NCI-H2081 (cell line): Measurements from ENCODE around the gene PFDN4.
"Not testable (repeated sequence)": the region's sequence is repeated elsewhere in the genome, so short reads cannot be mapped to it uniquely, and the experiment has no call there.

ENCODE experiments used
- DNase-seq, 2 experiments: peaks; one replicate each; lab custom pipeline; 2025; lab: John Stamatoyannopoulos, UW

The PFDN4 gene

GRCh38 chr20:54224642-54225041 is 16.8 kb downstream of the PFDN4 start:
- not testable (repeated sequence) for DNase-seq

GRCh38 chr20:54227241-54227640 is 19.4 kb downstream of the PFDN4 start:
- DNase-seq = no peak

GRCh38 chr20:54227751-54228150 is 19.9 kb downstream of the PFDN4 start:
- no peak for DNase-seq

- no peak for DNase-seq
Measured at GRCh38 chr20:54228841-54229240, 21.0 kb downstream of the PFDN4 start.

- DNase-seq = no peak
Measured at GRCh38 chr20:54229566-54230160, 21.8 kb downstream of the PFDN4 start.

GRCh38 chr20:54231036-54231435 is 23.1 kb downstream of the PFDN4 start:
- DNase-seq = no peak

- no peak for DNase-seq
Measured at GRCh38 chr20:54234991-54235390, 27.1 kb downstream of the PFDN4 start.

- no peak for DNase-seq
Measured at GRCh38 chr20:54237116-54237943, 29.4 kb downstream of the PFDN4 start.

- no peak for DNase-seq
Measured at GRCh38 chr20:54244113-54244512, 36.2 kb downstream of the PFDN4 start.

GRCh38 chr20:54248705-54249104 is 40.8 kb downstream of the PFDN4 start:
- not testable (repeated sequence) for DNase-seq

GRCh38 chr20:54250691-54251090 is 42.8 kb downstream of the PFDN4 start:
- no peak for DNase-seq

- no peak for DNase-seq
Measured at GRCh38 chr20:54251096-54251495, 43.2 kb downstream of the PFDN4 start.

- no peak for DNase-seq
Measured at GRCh38 chr20:54254596-54254995, 46.7 kb downstream of the PFDN4 start.

- no peak for DNase-seq
Measured at GRCh38 chr20:54255157-54255556, 47.3 kb downstream of the PFDN4 start.

- DNase-seq = no peak
Measured at GRCh38 chr20:54256202-54256601, 48.3 kb downstream of the PFDN4 start.

GRCh38 chr20:54257071-54257816 is 49.4 kb downstream of the PFDN4 start:
- DNase-seq = no peak

- no peak for DNase-seq
Measured at GRCh38 chr20:54260116-54260515, 52.2 kb downstream of the PFDN4 start.

- DNase-seq = no peak
Measured at GRCh38 chr20:54262671-54263070, 54.8 kb downstream of the PFDN4 start.

- no peak for DNase-seq
Measured at GRCh38 chr20:54263116-54263690, 55.3 kb downstream of the PFDN4 start.

GRCh38 chr20:54265791-54266190 is 57.9 kb downstream of the PFDN4 start:
- DNase-seq = not testable (repeated sequence)

- no peak for DNase-seq
Measured at GRCh38 chr20:54266844-54267243, 59.0 kb downstream of the PFDN4 start.

GRCh38 chr20:54267483-54268003 is 59.7 kb downstream of the PFDN4 start:
- DNase-seq = no peak
